AG04450 (cell line): ENCODE results near the gene RPL38. TPM values are rescaled to one million over a fixed set of nuclear protein-coding genes. Genes with fewer than 3 reads are reported as not detected.

Source experiments
- CTCF ChIA-PET: fragments of 300-600, 350-600 bp; formaldehyde crosslinking; extraction: SDS; loops from one replicate; lab custom pipeline; 2022; ENCODE audit warnings: antibody characterized with exemption, inconsistent platforms; lab: Charles Lee
- POLR2A ChIA-PET: fragments of 350-600 bp; formaldehyde crosslinking; extraction: SDS; loops from one replicate; lab custom pipeline; 2021; ENCODE audit warnings: antibody characterized with exemption, inconsistent platforms; lab: Yijun Ruan, JAX
- DNase-seq: peaks from one replicate; pipeline ENCODE4 v3.0.0-alpha.2; 2011; ENCODE audit warnings: low read depth, low spot score
- H3K27ac ChIP-seq: one replicate; pipeline ENCODE4 v1.5.1; 2012; ENCODE audit warnings: low read depth, low read length, control low read depth
- H3K27me3 ChIP-seq: one replicate; pipeline ENCODE4 v1.6.0; 2012; ENCODE audit warnings: low read length; ENCODE audit not compliant: control insufficient read depth, insufficient read depth
- H3K4me3 ChIP-seq: 2 replicates; pipeline ENCODE4 v1.5.1; 2011; ENCODE audit warnings: mild to moderate bottlenecking, low read depth, low read length, control low read depth
- H3K9me3 ChIP-seq: 2 replicates; pipeline ENCODE4 v1.5.1; 2012; ENCODE audit warnings: low read length; ENCODE audit not compliant: control insufficient read depth, insufficient read depth
- CTCF ChIP-seq: IDR thresholded peaks from 2 replicates; pipeline ENCODE4 v1.5.1; 2011; ENCODE audit warnings: low read depth, low read length, control low read depth, inconsistent platforms
- polyA plus RNA-seq: library from polyadenylated mRNA; depleted of rRNA; stranded (reverse); fragments of >200 nt; gene quantifications from 2 replicates; pipeline ENCODE4 v1.2.3, GENCODE V29; 2011

RPL38 gene
- polyA plus RNA-seq, 1 experiment = 2,383 TPM

- H3K27me3 ChIP-seq = no peaks in the 10 kb centered on the region
- TF ChIP-seq CTCF = no peak
- H3K27ac ChIP-seq = no peak overlapping the region
- no peak overlapping the region for H3K4me3 ChIP-seq
- no peak for DNase-seq
- peaks cover 14% of the 10 kb centered on the region for H3K9me3 ChIP-seq
- ChIA-PET CTCF (no interaction called here), POLR2A (no interaction called here)
These were observed 44.1 kb upstream of the RPL38 start for GRCh38 chr17:74159226-74159840.

- no peak overlapping the region for H3K4me3 ChIP-seq
- TF ChIP-seq CTCF = no peak
- H3K27me3 ChIP-seq = no peaks in the 10 kb centered on the region
- peaks cover 14% of the 10 kb centered on the region for H3K9me3 ChIP-seq
- CTCF ChIA-PET = no interaction called here
- no peak overlapping the region for H3K27ac ChIP-seq
- POLR2A ChIA-PET = no interaction called here
- no peak for DNase-seq
These were observed 42.6 kb upstream of the RPL38 start for GRCh38 chr17:74160656-74161502.

GRCh38 chr17:74161503-74161875, 42.0 kb upstream of the RPL38 start:
- CTCF ChIA-PET = no interaction called here
- no peak overlapping the region for H3K27ac ChIP-seq
- POLR2A ChIA-PET = no interaction called here

GRCh38 chr17:74163271-74163821, 40.1 kb upstream of the RPL38 start:
- H3K27ac ChIP-seq = no peak overlapping the region
- no peak overlapping the region for H3K4me3 ChIP-seq
- H3K27me3 ChIP-seq = no peaks in the 10 kb centered on the region
- H3K9me3 ChIP-seq = peaks cover 14% of the 10 kb centered on the region
- TF ChIP-seq CTCF = no peak
- DNase-seq = no peak
- ChIA-PET POLR2A (no interaction called here), CTCF (no interaction called here)

More at GRCh38 chr17:74161503-74161875, 42.0 kb upstream of the RPL38 start:
- peaks cover 14% of the 10 kb centered on the region for H3K9me3 ChIP-seq
- H3K27me3 ChIP-seq = no peaks in the 10 kb centered on the region
- H3K4me3 ChIP-seq = no peak overlapping the region
- DNase-seq = no peak
- TF ChIP-seq CTCF = no peak

GRCh38 chr17:74163836-74164235, 39.6 kb upstream of the RPL38 start:
- Histone ChIP-seq H3K27ac (no peak overlapping the region), H3K27me3 (no peaks in the 10 kb centered on the region), H3K4me3 (no peak overlapping the region), H3K9me3 (peaks cover 14% of the 10 kb centered on the region)
- no peak for TF ChIP-seq CTCF
- DNase-seq = no peak
- CTCF ChIA-PET = no interaction called here
- POLR2A ChIA-PET = no interaction called here
